Measurements from ENCODE around the gene CSAD.
"Not testable (repeated sequence)": the region's sequence is repeated elsewhere in the genome, so short reads cannot be mapped to it uniquely, and the experiment has no call there.

CSAD gene

DNA sequence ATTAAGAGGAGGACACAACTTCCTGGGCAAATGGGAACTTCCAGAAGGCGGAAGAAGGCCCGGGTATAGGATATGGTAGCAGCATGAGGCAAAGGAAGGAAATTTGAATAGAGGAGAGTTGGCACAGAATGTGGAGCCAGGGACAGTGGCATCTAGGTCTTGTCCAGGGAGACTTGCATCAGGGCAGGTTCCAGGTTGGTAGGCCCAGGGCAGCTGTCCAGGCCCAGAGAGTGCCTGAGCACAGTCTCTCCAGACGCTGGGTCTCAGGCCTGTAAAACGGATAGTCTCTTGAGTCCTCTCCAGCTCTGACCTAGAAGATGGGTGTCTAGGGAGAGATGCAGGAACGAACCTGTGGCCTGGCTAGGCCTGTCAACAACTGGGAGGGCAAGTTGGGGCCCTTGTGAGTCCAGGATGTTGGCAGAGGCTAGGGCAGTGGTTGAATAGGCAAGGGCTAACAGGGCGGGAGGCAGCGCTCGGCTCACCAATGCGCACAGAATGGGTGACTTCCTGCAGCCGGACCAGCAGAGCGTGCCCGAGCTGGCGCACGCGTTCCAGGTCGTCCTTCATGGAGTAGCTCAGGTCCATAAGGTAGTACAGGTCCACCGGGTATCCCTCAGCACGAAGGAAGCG is 16.4 kb upstream of the CSAD start:
- no peak for DNase-seq

DNA sequence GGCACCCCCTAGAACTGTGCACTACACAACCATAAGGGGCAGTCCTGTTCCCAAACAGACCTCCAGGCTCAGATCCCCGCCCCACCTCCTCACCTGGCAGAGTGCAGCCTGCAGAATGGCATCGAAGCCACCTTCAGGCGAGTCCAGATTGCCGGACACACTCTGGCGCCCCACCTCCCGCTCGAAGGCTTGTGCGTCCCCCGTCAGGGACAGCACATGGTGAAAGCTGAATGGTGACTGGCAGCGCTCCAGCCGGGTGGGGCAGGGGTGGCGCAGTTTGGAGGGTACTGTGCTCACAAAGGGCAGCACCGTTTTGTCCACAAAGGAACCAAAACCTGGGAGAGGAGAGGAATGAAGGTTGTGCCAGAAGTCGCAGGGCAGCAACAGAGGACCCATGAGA is 15.8 kb upstream of the CSAD start:
- no peak for DNase-seq

DNA sequence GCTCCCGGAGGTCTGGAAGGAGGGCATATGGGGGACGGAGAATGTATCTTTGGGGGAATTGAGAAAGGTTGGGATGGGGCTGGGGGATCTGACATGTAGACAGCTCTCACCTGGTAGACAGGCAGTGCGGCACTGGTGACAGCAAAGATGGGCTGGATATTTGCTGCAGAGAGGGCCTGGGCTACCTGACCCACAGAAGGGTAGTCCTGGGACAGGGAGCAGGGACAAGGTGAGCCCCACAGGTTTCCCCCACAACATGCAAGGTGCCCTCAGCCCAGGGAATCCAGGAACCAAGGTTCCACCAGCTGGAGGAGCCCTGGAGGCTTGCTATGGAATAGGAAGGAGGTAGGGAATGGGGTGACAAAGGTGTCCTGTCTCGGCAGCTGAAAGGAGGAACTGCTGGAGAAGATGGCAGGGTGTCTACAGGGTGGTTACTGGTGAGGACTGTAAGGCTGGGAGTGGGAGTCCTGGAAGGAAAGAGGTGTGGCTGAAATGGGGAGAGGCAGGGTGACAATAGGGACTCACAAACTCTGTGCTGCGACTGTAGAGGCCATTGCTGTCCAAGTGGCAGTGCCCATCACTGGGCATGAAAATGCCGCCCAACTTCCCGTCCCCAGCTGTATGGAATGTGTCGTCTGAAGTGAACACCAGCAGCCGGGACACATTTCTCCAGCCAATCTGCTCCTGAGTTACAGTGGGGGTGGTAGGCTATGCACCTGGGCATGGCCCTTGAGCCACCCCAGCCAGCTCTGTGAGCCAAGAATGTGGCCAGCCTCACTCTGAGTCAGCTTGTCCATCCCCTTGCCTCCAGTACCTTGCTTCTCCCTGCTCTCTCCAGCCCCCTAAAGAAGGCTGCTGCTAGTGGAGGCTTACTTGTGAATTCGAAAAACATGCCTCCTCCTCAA is 15.0 kb upstream of the CSAD start:
- no peak for DNase-seq

DNA sequence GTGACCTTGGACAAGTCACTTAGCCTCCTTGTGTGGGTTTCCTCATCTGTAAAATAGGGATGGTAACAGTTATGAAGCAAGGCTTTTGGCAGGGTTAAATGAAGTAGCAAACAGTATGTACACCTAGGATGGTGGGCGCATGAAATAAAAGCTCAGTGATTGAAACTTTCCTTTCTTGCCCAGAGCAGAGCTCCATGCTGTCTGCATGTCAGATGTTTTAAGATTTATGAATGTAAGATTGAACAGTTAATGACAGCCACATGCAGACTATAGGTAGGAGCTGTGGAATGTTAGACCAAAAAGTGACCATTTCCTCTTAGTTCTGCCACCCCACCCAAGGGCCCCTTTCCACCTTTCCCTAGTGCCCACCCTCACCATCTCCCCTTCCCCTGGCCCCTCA is 14.2 kb upstream of the CSAD start:
- DNase-seq, result no peak

DNA sequence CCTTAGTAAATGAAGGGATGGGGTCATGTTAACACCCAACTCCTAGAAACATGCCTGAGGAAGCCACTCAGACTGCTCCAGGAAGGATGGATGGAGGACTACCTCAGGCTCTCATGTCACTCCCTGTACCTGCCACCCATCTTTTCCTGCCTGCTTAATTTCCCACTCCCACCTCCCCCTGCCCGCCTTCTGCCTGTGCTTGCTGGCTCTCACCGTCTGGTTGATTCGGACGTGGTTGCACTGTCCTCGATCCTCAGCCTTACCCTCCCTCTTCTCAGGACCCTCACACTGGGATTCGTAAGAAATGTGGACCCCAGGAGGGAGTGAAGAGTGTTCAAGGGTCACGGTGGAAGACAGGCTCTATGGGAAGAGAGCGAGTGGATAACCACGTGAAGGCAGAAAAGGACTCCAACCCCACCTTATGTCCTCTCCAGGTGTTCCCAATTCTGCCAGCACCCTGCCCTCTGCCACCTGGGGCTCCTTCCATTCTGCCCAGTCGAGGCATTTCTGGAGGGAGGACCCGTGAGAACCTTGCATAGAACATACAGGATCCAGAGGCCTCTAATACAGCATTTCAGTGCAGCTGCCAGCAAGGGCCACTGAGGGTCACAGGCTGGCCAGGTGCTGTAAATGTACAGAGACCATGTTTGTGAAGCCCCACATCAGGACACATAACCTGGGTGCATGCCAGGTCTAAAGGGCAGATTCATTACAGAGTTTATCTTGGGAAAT is 13.4 kb upstream of the CSAD start:
- DNase-seq, result no peak

DNA sequence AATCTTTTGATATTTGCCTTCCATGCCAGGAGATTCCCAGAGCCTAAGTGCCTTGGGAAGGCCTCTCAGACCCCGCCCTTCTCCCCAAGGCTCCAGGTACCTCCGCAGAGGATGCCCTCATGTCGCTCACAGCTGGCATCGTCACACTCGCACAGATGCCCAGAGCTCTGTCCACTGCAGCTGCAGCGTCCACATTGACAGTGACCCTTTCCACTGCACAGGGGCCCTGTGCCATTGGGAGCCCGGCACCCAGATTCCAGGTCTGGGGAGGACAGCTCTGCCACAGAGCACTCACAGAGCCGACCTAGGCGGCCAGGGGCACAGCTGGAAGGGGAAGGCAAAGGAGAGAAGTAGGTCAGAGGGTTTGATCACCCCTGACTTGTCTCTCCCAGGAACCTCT is 12.3 kb upstream of the CSAD start:
- no peak for DNase-seq

DNA sequence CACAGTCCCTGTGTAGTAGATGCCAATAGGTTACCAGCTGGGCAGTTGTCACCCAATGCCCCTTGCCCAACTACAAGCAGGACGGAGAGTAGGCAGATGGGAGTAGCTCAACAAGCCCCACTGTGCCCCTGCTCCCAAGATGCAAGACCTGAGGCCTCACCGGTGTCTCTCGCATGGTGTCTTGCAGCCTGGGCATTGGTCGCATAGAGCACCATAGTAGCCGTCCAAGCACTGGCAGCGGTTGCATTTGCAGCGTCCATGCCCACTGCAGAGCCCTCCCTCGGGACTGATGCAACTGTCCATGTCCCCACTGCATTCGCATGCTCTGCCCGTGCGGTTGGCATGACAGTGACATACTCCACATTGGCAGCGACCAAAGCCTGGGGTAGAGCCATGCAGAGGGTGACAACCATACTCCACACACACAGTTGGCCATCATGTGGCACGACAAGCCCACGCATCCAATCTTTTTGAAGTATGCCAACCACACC is 11.9 kb upstream of the CSAD start:
- no peak for DNase-seq

DNA sequence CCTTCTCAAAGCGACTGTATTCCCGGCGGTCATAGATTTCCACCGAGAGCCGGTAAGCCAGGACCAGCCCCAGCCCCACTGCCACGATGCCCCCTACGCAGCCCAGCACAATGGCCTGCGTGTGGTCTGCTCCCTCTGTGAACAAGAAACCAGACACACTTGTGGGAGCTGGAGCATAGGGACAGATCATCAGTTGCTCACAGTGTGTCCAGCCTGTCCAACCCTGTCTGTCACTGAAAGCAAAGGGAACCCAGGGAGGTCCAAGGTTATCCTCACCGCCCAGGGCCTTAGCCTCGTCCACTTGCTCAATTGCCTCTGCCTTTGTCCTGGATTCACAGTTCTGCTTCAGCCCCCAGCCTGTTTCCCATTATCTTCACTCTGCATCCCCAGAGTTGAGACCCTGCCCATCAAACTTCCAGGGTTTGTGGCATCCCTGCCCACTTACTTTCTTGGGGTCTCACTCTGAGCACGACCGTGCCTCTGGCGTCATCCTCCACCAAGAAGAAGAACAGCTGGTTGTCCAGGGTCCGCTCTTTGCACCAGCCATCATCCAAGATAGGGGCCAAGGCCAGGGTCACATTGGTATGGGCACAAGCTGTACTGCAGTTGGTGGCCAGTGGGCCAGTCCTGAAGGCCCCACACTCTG is 11.3 kb upstream of the CSAD start:
- DNase-seq, result no peak

DNA sequence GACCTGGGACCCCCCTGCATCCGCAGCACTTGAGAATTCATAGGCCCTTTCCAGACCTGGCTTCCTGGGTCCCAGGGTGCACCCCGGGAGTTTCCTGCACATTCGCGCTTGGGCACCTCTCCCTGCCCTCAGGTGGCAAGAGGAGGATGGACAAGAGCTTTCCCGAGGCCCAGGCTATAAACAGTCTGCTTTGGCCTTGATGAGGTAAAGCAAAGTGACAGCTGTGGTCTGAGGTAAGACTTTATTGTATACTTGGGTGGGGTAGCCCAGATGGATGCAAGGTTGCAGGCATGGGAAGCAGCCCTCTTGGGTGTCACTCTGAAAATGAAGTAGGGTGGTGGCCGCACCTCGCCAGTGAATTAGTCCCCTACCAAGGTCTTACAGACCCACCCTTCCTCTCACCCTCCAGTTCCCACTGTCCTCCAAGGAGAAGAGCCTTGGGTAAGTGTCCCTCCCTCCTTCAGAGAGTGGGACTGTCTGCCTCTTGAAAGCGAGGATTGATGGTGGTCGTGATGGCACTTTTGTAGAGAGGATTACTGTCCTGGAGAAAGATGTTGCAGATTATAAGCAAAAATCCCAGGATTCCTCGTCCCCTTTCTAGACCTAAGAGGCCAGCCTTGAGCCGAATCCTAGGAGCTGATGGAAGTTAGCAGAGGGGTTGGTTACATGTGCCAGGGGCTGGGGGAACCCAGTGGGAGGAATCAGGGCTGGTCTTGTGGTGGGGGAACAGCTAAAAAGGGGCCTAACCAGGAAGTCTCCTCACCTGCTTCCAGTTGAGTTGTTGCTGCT is 10.6 kb upstream of the CSAD start:
- no peak for DNase-seq

DNA sequence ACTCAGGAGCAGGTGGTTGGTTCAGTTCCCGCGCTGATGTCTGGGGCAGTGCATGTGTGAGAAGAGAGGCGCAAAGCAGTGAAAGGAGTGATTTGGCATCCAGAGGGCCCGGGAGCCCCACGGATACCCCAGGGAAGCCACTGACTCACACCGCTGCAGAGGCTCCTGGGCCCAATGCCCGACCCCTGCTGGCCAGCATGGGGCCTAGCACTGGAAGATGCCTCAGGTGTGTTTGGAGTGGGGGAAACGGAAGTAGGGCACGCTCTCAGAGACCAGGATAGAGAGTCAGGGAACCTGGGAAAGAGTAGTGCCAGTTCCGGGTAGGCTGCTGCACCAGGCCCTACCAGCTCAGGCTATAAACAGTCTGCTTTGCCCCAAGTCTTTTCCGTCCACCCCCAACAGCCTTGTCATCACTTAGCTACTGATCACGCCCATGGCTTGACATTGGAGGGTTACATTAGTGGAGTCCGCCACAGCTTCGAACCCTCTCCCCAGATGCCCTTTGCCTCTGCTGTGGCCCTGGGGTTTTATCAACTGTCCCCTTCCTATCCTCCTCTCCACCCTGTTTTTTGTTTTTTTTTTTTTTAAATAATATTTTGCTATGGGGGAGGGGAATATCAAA is 9.5 kb upstream of the CSAD start:
- DNase-seq, result peak in 1 of 2 donors; percentile 25

DNA sequence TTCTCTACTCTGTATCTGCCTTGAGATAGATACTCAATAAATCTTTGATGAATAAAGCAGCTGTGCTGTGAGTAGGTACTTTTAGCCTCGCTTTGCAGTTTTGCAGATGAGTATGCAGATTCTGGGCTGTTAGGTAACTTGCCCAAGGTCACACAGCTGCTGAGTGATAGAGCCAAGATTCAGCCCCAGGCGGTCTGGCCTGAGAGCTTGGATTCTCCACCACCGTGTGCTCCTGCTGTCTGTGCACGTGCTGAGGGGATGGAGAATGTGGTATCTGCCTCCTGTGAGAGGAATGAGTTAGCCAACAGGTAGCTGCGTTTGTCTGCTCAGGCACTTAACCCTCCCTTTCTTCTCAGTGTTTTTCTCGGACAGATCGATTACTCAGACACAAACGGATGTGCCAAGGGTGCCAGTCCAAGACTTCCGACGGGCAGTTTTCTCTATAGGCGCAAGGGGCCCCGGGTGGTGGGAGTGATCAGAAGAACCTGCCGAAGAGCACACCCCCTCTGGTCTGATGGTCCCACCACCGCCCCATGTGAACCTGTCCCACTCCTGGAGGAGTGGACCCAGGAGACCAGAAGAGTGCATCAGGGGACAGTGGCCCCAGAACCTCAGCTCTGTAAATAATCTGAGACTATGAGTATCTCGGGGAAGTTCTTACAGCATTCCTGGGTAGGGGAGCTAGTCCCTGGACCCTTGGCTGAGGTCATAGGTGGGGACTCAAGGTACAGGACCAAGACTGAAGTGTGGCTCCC is 6.6 kb upstream of the CSAD start:
- no peak for DNase-seq

DNA sequence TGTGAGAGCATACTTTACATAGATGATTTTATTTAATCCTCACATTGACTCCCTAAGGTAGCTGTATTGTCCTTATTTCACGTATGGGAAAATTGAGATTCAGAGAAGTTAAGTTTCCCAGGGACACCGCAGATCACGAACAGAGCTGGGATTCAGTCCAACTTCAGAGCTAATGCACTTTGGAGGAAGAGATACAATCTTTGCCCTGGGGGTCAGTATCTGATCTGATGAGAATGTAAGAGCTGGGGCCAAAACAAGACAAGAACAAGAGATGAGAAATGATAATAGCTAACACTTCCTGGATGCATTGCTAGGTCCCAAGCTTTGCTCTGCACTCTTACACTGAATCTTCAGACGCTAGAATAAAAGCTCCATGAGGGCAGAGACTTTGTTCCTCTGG is 6.0 kb upstream of the CSAD start:
- DNase-seq, result no peak

DNA sequence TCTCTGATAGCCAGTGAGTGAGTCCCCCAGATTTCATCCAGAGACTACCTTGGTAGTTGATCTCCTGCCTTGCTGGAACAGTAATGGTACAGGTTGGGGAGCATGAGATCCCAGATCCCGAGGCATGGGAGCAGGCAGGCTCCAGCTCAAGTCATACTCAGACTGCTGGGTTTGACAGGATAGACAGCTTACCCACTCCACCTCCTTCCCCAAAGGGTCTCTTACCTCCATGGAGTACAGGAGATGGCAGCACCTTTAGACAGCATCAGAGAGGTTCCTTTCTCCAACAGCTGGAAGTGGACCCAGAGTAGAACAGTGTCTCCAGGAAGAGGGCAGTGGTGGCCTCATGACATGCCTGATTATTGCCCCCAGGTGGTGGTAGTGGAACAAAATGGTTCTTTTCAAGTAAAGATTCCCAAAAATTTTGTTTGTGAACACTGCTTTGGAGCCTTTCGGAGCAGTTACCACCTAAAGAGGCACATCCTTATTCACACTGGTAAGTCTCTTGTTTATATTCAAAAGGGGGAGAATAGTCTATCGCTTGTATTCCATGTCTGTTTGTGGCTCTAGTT is 4.9 kb upstream of the CSAD start:
- no peak for DNase-seq

DNA sequence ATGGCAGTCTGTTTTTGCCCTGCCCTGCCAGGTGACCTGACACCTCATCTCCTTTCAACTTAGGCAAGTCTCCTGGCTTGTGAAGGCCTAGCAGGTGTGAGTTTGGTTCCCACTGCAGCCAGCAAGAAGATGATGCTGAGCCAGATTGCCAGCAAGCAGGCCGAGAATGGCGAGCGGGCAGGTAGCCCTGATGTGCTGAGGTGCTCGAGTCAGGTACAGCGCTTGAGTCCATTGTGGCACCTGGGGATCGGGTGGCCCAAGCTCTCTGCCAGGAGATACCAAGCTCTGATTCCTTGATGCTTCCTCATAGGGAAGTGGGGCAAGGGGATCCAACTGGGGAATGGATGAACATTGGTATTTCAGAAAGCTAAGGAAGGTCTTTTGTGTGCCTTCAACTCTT is 4.1 kb upstream of the CSAD start:
- no peak for DNase-seq

DNA sequence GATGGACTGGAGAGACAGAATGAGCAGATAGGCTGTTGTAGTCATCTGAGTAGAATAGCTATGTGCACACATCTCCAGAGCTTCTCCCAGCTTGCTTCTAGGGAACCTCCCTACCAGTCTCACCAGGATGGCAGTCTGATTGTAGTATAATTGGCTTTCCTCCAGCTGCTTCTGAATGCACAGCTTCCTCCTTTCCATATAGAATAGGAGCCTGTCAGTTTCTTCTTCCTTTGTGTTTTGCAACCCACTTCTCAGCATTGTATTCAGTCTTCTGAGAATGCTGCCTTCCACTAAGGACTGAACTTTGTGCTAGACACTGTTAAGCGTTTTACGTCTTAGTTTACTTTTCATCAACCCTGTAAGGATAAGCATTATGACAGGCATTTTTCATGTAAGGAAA is 2.2 kb upstream of the CSAD start:
- peak in 1 of 2 donors; percentile 40 for DNase-seq

DNA sequence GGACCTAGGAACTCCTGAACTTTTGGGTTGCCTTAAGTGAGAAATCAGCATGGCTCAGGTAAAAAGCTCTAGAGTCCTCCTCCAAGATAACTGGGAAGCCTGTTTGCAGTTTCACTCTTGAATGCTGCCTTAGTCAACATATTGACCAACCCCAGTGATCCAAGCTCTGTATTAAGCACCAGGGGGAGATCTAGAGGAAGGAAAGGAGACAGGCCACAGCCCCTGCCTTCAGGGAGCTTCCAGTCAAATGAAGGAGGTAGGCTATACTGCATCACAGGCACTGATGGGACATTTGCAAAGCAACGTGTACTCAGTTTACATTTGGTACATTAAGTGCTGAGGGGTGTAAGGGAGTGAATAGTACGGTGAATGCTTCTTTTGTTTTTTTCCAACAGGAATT is 1.2 kb upstream of the CSAD start:
- no peak for DNase-seq

DNA sequence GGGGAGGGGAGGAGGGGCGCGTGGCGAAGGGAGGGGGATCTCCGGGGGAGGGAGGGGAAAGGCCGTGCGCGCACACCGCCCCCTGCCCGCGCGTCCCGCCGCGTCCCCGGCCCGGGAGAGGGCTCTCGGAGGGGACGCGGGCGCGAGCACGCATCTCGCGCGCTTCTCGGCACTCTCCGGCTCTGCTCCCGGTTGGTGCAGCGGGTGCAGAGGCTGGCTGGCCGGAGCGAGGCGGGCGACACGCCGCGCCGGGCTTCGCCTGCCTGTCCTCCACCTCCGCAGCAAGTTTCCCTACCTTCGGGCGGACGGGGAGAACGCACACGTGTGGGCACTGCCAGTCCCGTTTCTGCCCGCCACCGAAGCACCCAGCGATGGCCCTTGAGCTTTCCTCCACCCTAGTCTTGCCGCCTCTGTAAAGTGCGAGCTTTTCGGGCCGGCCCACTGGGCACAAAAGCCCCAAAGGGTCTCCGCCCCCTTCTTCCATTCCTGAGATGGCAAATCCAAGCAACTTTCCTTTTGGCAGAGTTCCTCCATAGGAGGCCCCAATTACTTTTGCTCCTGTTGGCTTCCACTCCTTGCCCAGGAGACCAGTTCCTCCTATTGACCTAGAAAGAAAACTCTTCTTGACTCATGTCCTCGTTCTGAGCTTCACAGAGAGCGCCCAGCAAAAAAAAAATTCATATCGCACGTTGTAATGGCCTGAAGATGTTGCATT is 363 bp upstream of the CSAD start:
- DNase-seq, result peak in 1 of 2 donors; percentile 25

DNA sequence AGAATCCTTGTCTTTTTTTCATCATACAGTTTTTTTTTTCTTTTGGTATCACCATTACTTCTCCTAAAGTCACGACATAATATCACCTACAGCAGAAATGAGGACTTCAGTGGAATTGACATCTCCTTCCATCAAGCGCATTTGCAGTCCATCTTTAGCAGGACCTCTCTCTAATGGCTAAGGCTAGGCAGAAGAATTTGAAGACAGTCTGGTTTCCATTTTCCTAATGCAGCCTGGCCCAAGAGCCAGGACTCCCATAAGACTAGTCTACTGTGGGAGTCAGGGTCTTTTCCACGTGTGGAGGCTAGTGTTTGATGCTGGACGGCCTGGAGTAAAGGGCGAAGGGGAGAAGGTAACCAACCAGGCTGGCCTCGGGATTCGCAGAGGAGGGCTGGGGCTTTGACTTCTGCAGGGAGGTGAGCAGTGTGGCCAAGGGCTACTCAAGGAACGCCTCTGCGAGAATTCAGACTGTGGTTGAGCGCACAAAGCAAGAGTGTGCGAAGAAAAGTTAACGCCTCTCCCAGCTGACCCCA is 972 bp downstream of the CSAD start:
- DNase-seq, result no peak

DNA sequence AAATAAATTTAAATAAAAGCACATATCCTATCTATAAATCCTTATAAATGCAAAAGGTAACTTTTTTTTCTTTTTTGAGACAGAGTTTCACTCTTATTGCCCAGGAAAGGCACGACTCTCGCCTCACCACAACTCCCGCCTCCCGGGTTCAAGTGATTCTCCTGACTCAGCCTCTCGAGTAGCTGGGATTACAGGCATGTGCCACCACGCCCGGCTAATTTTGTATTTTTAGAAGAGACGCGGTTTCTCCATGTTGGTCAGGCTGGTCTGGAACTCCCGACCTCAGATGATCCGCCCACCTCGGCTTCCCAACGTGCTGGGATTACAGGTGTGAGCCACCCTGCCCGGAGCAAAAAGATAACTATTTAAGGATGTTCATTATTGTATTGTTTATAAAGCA is 1.9 kb downstream of the CSAD start:
- DNase-seq, result not testable (repeated sequence)

DNA sequence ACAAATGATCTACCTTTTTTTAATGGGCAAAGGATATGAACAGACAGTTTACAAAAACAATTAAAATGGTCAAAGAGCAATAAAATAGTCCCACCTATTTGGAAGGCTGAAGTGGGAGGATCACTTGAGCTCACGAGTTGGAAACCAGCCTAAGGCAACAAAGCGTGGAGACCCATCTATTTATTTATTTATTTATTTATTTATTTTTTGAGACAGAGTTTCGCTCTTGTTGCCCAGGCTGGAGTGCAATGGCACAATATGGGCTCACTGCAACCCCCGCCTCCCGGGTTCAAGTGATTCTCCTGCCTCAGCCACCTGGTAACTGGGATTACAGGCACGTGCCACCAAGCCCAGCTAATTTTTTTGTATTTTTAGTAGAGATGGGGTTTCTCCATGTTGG is 3.3 kb downstream of the CSAD start:
- not testable (repeated sequence) for DNase-seq

Data from bone marrow (tissue), 2 donors.